ENCODE results near the gene UMAD1.

Gene UMAD1

DNA sequence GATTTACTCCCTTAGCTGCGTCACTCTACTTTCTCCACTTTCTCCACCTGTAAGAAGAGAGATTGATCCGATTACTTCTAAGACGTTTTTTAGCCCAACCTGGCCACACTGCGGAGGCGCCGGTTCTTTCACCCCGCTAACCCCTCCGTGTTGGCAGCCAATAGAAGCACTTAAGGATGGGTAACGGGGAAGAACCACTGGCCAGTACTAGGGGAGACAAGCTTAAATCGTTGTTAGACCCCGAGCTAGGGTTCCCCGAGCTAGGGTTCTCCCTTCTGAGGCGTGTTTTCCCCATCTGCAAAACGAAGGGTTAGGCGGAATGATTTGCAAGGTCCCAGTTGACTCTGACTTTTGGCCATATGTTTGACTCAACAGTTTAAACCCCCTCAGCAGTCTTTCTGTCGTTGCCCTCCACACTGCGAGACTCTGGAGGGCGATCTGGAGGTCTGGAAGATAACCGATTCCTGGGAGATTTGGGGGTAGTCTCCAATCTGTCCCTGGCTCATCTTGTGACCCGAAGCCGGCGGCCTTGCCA, 644 bp downstream of the UMAD1 start:
- in situ Hi-C loops (cut with HindIII; ENCODE audit: low pct_ligation_motif_present, low sequenced_read_pairs) = no loop called here

GRCh38 chr7:7642081-7642480, 1.5 kb downstream of the UMAD1 start:
- H3K27me3 ChIP-seq (replicated peaks) = no peaks in the 10 kb centered on the region
- DNase-seq = no peak
- in situ Hi-C loops (cut with HindIII; ENCODE audit: low pct_ligation_motif_present, low sequenced_read_pairs) = no loop called here
- no peak overlapping the region for H3K4me3 ChIP-seq (ENCODE audit: low read depth, low read length)
- no peak overlapping the region for H3K27ac ChIP-seq
- TF ChIP-seq, protein P1, sequence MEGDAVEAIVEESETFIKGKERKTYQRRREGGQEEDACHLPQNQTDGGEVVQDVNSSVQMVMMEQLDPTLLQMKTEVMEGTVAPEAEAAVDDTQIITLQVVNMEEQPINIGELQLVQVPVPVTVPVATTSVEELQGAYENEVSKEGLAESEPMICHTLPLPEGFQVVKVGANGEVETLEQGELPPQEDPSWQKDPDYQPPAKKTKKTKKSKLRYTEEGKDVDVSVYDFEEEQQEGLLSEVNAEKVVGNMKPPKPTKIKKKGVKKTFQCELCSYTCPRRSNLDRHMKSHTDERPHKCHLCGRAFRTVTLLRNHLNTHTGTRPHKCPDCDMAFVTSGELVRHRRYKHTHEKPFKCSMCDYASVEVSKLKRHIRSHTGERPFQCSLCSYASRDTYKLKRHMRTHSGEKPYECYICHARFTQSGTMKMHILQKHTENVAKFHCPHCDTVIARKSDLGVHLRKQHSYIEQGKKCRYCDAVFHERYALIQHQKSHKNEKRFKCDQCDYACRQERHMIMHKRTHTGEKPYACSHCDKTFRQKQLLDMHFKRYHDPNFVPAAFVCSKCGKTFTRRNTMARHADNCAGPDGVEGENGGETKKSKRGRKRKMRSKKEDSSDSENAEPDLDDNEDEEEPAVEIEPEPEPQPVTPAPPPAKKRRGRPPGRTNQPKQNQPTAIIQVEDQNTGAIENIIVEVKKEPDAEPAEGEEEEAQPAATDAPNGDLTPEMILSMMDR (IDR thresholded peaks at IDR 0.05; ENCODE audit: low read depth, low read length, missing control alignments) = no peak
- no peaks in the 10 kb centered on the region for H3K36me3 ChIP-seq (replicated peaks)

More for the DNA sequence above, 644 bp downstream of the UMAD1 start:
- TF ChIP-seq, protein P1 (IDR thresholded peaks at IDR 0.05; ENCODE audit: low read depth, low read length, missing control alignments) = peak; percentile 8
- Histone ChIP-seq H3K27me3 (replicated peaks) (no peaks in the 10 kb centered on the region), H3K4me3 (ENCODE audit: low read depth, low read length) (peak overlapping the region; percentile 96), H3K36me3 (replicated peaks) (no peaks in the 10 kb centered on the region), H3K27ac (peak overlapping the region; percentile 63)
- no peak for DNase-seq

DNA sequence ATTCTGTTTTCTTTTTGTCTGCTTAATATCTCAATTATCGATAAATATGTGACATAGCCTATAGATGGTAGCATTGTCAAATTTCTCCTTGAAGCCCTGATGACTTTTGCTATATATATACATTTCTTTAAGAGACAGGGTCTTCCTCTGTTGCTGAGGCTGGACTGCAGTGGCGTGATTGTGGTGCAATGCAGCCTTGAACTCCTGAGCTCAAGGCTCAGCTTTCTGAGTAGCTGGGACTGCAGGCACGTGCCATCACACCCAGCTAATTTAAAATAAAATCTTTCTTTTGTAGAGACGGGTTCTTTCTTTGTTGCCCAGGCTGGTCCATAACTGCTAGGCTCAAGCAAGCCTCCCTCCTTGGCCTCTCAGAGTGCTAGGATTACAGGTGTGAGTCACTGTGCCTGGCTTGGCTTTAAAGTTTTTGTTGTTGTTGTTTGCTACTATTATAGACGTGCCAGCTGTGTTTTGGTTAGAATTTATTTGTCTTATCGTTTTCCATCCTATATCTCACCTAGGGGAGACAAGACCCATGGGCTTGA, 7.0 kb downstream of the UMAD1 start:
- no peaks in the 10 kb centered on the region for H3K36me3 ChIP-seq (replicated peaks)
- no peaks in the 10 kb centered on the region for H3K27me3 ChIP-seq (replicated peaks)
- no peak for DNase-seq
- H3K4me3 ChIP-seq (ENCODE audit: low read depth, low read length) = no peak overlapping the region
- H3K27ac ChIP-seq = no peak overlapping the region
- in situ Hi-C loops (cut with HindIII; ENCODE audit: low pct_ligation_motif_present, low sequenced_read_pairs) = no loop called here
- TF ChIP-seq, protein P1 (IDR thresholded peaks at IDR 0.05; ENCODE audit: low read depth, low read length, missing control alignments) = no peak

DNA sequence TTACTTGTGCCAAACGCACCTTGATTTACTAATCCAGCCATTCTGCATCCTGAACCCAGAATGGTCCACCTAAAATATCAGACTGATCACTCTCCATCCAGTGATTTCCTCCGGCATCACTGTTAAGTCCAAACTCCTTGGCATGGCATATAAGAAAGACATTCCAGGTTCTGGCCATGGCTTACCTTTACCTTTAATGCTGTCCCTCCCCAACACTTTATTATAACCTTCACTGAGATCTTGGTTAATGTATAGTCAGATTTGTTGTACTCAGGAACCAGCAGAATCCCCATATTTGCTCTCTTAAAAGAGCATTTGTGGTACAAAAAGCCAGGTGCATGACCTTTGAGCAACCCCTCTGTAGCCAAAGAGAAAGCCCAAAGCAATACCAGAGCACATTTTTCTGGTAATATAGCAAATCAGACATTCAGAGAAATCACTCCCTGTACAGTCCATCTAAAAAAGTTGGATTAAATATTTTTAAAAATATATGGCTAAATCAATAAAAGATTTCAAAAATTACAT, 10.2 kb downstream of the UMAD1 start:
- H3K36me3 ChIP-seq (replicated peaks) = no peaks in the 10 kb centered on the region
- in situ Hi-C loops (cut with HindIII; ENCODE audit: low pct_ligation_motif_present, low sequenced_read_pairs) = no loop called here
- no peak overlapping the region for H3K27ac ChIP-seq
- no peak for DNase-seq
- no peak overlapping the region for H3K4me3 ChIP-seq (ENCODE audit: low read depth, low read length)
- no peaks in the 10 kb centered on the region for H3K27me3 ChIP-seq (replicated peaks)
- TF ChIP-seq, protein P1 (IDR thresholded peaks at IDR 0.05; ENCODE audit: low read depth, low read length, missing control alignments) = no peak

- no peak overlapping the region for H3K27ac ChIP-seq
- no peak for DNase-seq
- TF ChIP-seq, protein P1 (IDR thresholded peaks at IDR 0.05; ENCODE audit: low read depth, low read length, missing control alignments) = no peak
- no peaks in the 10 kb centered on the region for H3K27me3 ChIP-seq (replicated peaks)
- no peak overlapping the region for H3K4me3 ChIP-seq (ENCODE audit: low read depth, low read length)
- no peaks in the 10 kb centered on the region for H3K36me3 ChIP-seq (replicated peaks)
- in situ Hi-C loops (cut with HindIII; ENCODE audit: low pct_ligation_motif_present, low sequenced_read_pairs) = no loop called here
Measured at GRCh38 chr7:7651479-7651878, 10.9 kb downstream of the UMAD1 start.
